IMR-90 (cell line): ENCODE measurements around the gene POLR1A.

Experiments
- BHLHE40 ChIP-seq: fragments of 150-350 bp; IDR thresholded peaks from 2 replicates; pipeline ENCODE4 v1.6.1; 2016; ENCODE audit warnings: mild to moderate bottlenecking, low read depth, low read length
- CEBPB ChIP-seq: IDR thresholded peaks from 2 replicates; pipeline ENCODE4 v1.6.1; 2012; ENCODE audit warnings: low read depth, low read length, improper control_type of control experiment
- FOS ChIP-seq: fragments of 150-350 bp; IDR thresholded peaks from 2 replicates; pipeline ENCODE4 v1.6.1; 2016; ENCODE audit warnings: low read depth, low read length
- MXI1 ChIP-seq: IDR thresholded peaks from 2 replicates; pipeline ENCODE4 v1.6.1; 2012; ENCODE audit warnings: low read depth, mild to moderate bottlenecking, low read length, moderate library complexity, borderline replicate concordance
- TF ChIP-seq, protein P1 (sequence below): conservative IDR thresholded peaks from 2 replicates; pipeline ENCODE4 v1.5.1; 2012; ENCODE audit warnings: mild to moderate bottlenecking, low read depth, low read length, improper control_type of control experiment

DNA sequence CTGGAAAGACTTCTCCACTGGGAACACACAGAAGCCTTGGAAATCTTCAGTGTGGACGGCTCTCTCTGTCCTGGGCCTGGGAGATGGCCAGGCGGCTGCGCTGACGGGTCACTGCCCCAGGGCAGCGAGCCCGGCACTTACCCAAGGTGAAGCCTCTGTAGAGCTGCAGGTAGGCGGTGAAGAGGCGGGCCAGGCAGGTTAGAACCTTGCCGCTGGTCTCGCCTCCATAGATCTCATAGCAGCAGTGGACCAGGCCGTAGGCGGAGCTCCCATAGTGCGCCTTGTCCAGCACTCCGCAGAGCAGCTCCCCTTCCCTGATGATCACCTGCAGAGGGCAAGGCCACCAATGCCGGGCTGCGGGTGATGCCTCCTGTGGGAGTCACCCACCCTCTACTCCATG is 53.0 kb downstream of the POLR1A start:
- TF ChIP-seq CEBPB (no peak), FOS (no peak), MXI1 (no peak), BHLHE40 (no peak)
- TF ChIP-seq, protein P1, sequence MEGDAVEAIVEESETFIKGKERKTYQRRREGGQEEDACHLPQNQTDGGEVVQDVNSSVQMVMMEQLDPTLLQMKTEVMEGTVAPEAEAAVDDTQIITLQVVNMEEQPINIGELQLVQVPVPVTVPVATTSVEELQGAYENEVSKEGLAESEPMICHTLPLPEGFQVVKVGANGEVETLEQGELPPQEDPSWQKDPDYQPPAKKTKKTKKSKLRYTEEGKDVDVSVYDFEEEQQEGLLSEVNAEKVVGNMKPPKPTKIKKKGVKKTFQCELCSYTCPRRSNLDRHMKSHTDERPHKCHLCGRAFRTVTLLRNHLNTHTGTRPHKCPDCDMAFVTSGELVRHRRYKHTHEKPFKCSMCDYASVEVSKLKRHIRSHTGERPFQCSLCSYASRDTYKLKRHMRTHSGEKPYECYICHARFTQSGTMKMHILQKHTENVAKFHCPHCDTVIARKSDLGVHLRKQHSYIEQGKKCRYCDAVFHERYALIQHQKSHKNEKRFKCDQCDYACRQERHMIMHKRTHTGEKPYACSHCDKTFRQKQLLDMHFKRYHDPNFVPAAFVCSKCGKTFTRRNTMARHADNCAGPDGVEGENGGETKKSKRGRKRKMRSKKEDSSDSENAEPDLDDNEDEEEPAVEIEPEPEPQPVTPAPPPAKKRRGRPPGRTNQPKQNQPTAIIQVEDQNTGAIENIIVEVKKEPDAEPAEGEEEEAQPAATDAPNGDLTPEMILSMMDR = no peak
